H9 (cell line): ENCODE results near the gene FKTN. TPM values are rescaled to one million over a fixed set of nuclear protein-coding genes. Genes with fewer than 3 reads are reported as not detected.

Experiments used
- DNase-seq: peaks from one replicate; pipeline ENCODE4 v3.0.0-alpha.2; 2017
- H2AFZ ChIP-seq: one replicate; pipeline ENCODE4 v1.6.1; 2013; ENCODE audit warnings: mild to moderate bottlenecking, low read length, control low read depth, moderate library complexity
- H2AK5ac ChIP-seq: 2 replicates; pipeline ENCODE4 v1.6.1; 2013; ENCODE audit warnings: low read length, control low read depth, mixed read lengths; ENCODE audit not compliant: insufficient read length
- H2BK120ac ChIP-seq: one replicate; pipeline ENCODE4 v1.6.1; 2013; ENCODE audit warnings: low read depth, mild to moderate bottlenecking, low read length, control low read depth, inconsistent platforms; ENCODE audit not compliant: poor library complexity, severe bottlenecking
- H2BK12ac ChIP-seq: 2 replicates; pipeline ENCODE4 v1.6.1; 2013; ENCODE audit warnings: low read length, control low read depth, mixed read lengths, low read depth; ENCODE audit not compliant: insufficient read length
- H2BK15ac ChIP-seq: 2 replicates; pipeline ENCODE4 v1.6.1; 2013; ENCODE audit warnings: low read depth, low read length, control low read depth
- H2BK20ac ChIP-seq: one replicate; pipeline ENCODE4 v1.6.1; 2013; ENCODE audit warnings: low read depth, mild to moderate bottlenecking, low read length, control low read depth, inconsistent platforms; ENCODE audit not compliant: poor library complexity, severe bottlenecking
- H2BK5ac ChIP-seq: 2 replicates; pipeline ENCODE4 v1.6.1; 2013; ENCODE audit warnings: low read length, control low read depth, mixed read lengths; ENCODE audit not compliant: insufficient read length
- H3K14ac ChIP-seq: 2 replicates; pipeline ENCODE4 v1.6.1; 2013; ENCODE audit warnings: low read length, control low read depth; ENCODE audit not compliant: insufficient read depth
- H3K18ac ChIP-seq: 2 replicates; pipeline ENCODE4 v1.6.1; 2013; ENCODE audit warnings: low read depth, mild to moderate bottlenecking, mixed read lengths, low read length, control low read depth; ENCODE audit not compliant: insufficient read length
- H3K23ac ChIP-seq: 2 replicates; pipeline ENCODE4 v1.6.1; 2013; ENCODE audit warnings: low read length, control low read depth, mixed read lengths, low read depth; ENCODE audit not compliant: insufficient read length
- H3K23me2 ChIP-seq: 2 replicates; pipeline ENCODE4 v1.6.1; 2013; ENCODE audit warnings: low read depth, mild to moderate bottlenecking, mixed read lengths, low read length, control low read depth; ENCODE audit not compliant: insufficient read length, poor library complexity, severe bottlenecking
- H3K27ac ChIP-seq: 2 replicates; pipeline ENCODE4 v1.5.1; 2013; ENCODE audit warnings: low read length, control low read depth, mixed read lengths, low read depth; ENCODE audit not compliant: insufficient read length
- H3K27me3 ChIP-seq: 2 replicates; pipeline ENCODE4 v1.6.1; 2013; ENCODE audit warnings: low read length, control low read depth, inconsistent platforms; ENCODE audit not compliant: insufficient read depth
- H3K4ac ChIP-seq: 2 replicates; pipeline ENCODE4 v1.6.1; 2013; ENCODE audit warnings: low read depth, mild to moderate bottlenecking, control low read depth, inconsistent platforms, low read length, moderate library complexity
- H3K4me1 ChIP-seq: 2 replicates; pipeline ENCODE4 v1.6.1; 2013; ENCODE audit warnings: low read length, control low read depth, inconsistent platforms; ENCODE audit not compliant: insufficient read depth
- H3K4me2 ChIP-seq: 2 replicates; pipeline ENCODE4 v1.6.1; 2013; ENCODE audit warnings: low read length, control low read depth, mixed read lengths; ENCODE audit not compliant: insufficient read length, insufficient read depth
- H3K56ac ChIP-seq: 2 replicates; pipeline ENCODE4 v1.6.1; 2013; ENCODE audit warnings: low read depth, mild to moderate bottlenecking, mixed read lengths, low read length, control low read depth; ENCODE audit not compliant: insufficient read length
- H3K79me1 ChIP-seq: 2 replicates; pipeline ENCODE4 v1.6.1; 2013; ENCODE audit warnings: low read depth, mild to moderate bottlenecking, moderate library complexity, low read length, control low read depth, inconsistent platforms; ENCODE audit not compliant: insufficient read depth, poor library complexity, severe bottlenecking
- H3K79me2 ChIP-seq: 2 replicates; pipeline ENCODE4 v1.6.1; 2013; ENCODE audit warnings: low read length, control low read depth, inconsistent platforms; ENCODE audit not compliant: insufficient read depth
- H3K9ac ChIP-seq: 2 replicates; pipeline ENCODE4 v1.6.1; 2013; ENCODE audit warnings: low read length, control low read depth, mixed read lengths; ENCODE audit not compliant: insufficient read length; ENCODE audit errors: extremely low read depth
- H3K9me3 ChIP-seq: one replicate; pipeline ENCODE4 v1.6.1; 2013; ENCODE audit warnings: low read depth, low read length, inconsistent platforms; ENCODE audit not compliant: control insufficient read depth
- H3T11ph ChIP-seq: one replicate; pipeline ENCODE4 v1.6.1; 2013; ENCODE audit warnings: mild to moderate bottlenecking, low read length, control low read depth, inconsistent platforms
- H4K20me1 ChIP-seq: one replicate; pipeline ENCODE4 v1.6.1; 2013; ENCODE audit not compliant: control insufficient read depth, insufficient read length, insufficient read depth
- H4K5ac ChIP-seq: 2 replicates; pipeline ENCODE4 v1.6.1; 2013; ENCODE audit warnings: low read depth, mild to moderate bottlenecking, mixed read lengths, low read length, control low read depth; ENCODE audit not compliant: insufficient read length
- H4K8ac ChIP-seq: replicated peaks from 2 replicates; pipeline ENCODE4 v1.6.1; 2013; ENCODE audit warnings: low read length, control low read depth, mixed read lengths, low read depth; ENCODE audit not compliant: insufficient read length
- H4K91ac ChIP-seq: 2 replicates; pipeline ENCODE4 v1.6.1; 2013; ENCODE audit warnings: low read depth, mild to moderate bottlenecking, moderate library complexity, mixed read lengths, low read length, control low read depth; ENCODE audit not compliant: insufficient read length
- H3K27ac Mint-ChIP-seq, 3 experiments: 2 replicates in 2 of 3; 3 replicates in 1 of 3; pipeline ENCODE4 v1.8.0; 2020 to 2021; ENCODE audit warnings: mixed read lengths in 3 of 3, mild to moderate bottlenecking in 1 of 3, moderate library complexity in 1 of 3
- H3K27me3 Mint-ChIP-seq: 2 replicates; pipeline ENCODE4 v1.8.0; 2021; ENCODE audit warnings: low read depth, mild to moderate bottlenecking, moderate library complexity, mixed read lengths
- H3K36me3 Mint-ChIP-seq, 3 experiments: 2 replicates in 2 of 3; 3 replicates in 1 of 3; pipeline ENCODE4 v1.8.0; 2020 to 2021; ENCODE audit warnings: low read depth in 3 of 3, mixed read lengths in 3 of 3; ENCODE audit not compliant: insufficient read depth in 1 of 3
- H3K4me1 Mint-ChIP-seq, 2 experiments: 2 replicates each; pipeline ENCODE4 v1.8.0; 2020; ENCODE audit warnings: mixed read lengths in 2 of 2
- H3K4me3 Mint-ChIP-seq, 2 experiments: 2 replicates in 1 of 2; 3 replicates in 1 of 2; pipeline ENCODE4 v1.8.0; 2020 to 2021; ENCODE audit warnings: mild to moderate bottlenecking in 2 of 2, mixed read lengths in 2 of 2, moderate library complexity in 1 of 2
- H3K9me3 Mint-ChIP-seq, 2 experiments: 2 replicates in 1 of 2; 3 replicates in 1 of 2; pipeline ENCODE4 v1.8.0; 2020; ENCODE audit warnings: mild to moderate bottlenecking in 2 of 2, mixed read lengths in 2 of 2, moderate library complexity in 1 of 2
- WGBS: extraction: QIAGEN DNeasy Blood & Tissue Kit; methylation state at CpG from one replicate; pipeline ENCODE4 v1.1.7; 2013; ENCODE audit warnings: missing lambda C conversion rate, low lambda C conversion rate, mixed read lengths; ENCODE audit not compliant: insufficient read length; ENCODE audit errors: extremely low coverage; 5-methylcytosine and 5-hydroxymethylcytosine counted together
- total RNA-seq: library from RNA; stranded (reverse); gene quantifications from 2 replicates; pipeline ENCODE4 v1.2.1, GENCODE V29; 2021
- TF ChIP-seq, protein P1 (sequence below): fragments of 200-600 bp; sonication (generic); conservative IDR thresholded peaks from 3 replicates; pipeline ENCODE4 v1.8.0; 2021; ENCODE audit warnings: antibody characterized with exemption, mild to moderate bottlenecking

FKTN gene
- total RNA-seq, 1 experiment from 2014 or later, result 14.3 TPM

DNA sequence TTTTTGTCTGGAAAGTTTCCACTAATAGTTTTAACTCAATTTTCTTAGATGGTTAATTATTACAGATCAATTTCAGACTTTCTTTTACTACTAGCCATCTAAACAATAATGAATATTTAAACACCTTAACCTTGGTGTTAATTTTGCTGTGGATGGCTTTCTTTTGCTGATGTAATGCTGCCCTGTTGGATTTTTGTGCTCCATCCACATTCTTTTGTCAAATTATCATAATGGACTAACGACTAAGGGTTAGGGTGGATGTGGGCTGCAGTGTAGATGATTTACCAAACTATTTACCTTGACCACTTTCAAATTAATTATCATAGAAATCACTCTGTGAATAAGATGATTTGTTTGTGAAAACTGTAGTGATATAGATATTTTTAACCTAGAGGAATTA lies 120.8 kb downstream of the FKTN start:
- H3T11ph ChIP-seq, result no peak overlapping the region

More for the DNA sequence above, 120.8 kb downstream of the FKTN start:
- no peaks in the 10 kb centered on the region for H3K9me3 ChIP-seq
- no peak overlapping the region for H2BK12ac ChIP-seq
- H3K23me2 ChIP-seq, result no peaks in the 10 kb centered on the region
- H2AFZ ChIP-seq, result no peak overlapping the region
- H2AK5ac ChIP-seq, result no peak overlapping the region
- DNase-seq, result no peak
- H2BK5ac ChIP-seq, result no peak overlapping the region
- no CpG with 5 or more reads among the region's 1 CpG for WGBS
- H3K4me1 ChIP-seq, result no peaks in the 10 kb centered on the region
- no peak overlapping the region for H2BK120ac ChIP-seq
- H4K91ac ChIP-seq, result no peak overlapping the region
- no peaks in the 10 kb centered on the region for H3K79me1 ChIP-seq
- no peak overlapping the region for H3K4me2 ChIP-seq
- no peaks in the 10 kb centered on the region for H3K27me3 ChIP-seq
- H3K4me3 Mint-ChIP-seq, result no peak overlapping the region
- H3K9me3 Mint-ChIP-seq, result no peaks in the 10 kb centered on the region
- H3K56ac ChIP-seq, result no peak overlapping the region
- no peak overlapping the region for H3K27ac ChIP-seq
- TF ChIP-seq, protein P1, sequence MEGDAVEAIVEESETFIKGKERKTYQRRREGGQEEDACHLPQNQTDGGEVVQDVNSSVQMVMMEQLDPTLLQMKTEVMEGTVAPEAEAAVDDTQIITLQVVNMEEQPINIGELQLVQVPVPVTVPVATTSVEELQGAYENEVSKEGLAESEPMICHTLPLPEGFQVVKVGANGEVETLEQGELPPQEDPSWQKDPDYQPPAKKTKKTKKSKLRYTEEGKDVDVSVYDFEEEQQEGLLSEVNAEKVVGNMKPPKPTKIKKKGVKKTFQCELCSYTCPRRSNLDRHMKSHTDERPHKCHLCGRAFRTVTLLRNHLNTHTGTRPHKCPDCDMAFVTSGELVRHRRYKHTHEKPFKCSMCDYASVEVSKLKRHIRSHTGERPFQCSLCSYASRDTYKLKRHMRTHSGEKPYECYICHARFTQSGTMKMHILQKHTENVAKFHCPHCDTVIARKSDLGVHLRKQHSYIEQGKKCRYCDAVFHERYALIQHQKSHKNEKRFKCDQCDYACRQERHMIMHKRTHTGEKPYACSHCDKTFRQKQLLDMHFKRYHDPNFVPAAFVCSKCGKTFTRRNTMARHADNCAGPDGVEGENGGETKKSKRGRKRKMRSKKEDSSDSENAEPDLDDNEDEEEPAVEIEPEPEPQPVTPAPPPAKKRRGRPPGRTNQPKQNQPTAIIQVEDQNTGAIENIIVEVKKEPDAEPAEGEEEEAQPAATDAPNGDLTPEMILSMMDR, result no peak
- no peak overlapping the region for H3K14ac ChIP-seq
- H3K27me3 Mint-ChIP-seq, result no peaks in the 10 kb centered on the region
- H3K9ac ChIP-seq, result no peak overlapping the region
- H3K27ac Mint-ChIP-seq, result no peak overlapping the region
- H3K18ac ChIP-seq, result no peak overlapping the region
- no peaks in the 10 kb centered on the region for H3K79me2 ChIP-seq
- no peak overlapping the region for H2BK20ac ChIP-seq
- H4K8ac ChIP-seq, result no peak overlapping the region
- no peak overlapping the region for H3K23ac ChIP-seq
- no peak overlapping the region for H2BK15ac ChIP-seq
- H4K5ac ChIP-seq, result no peak overlapping the region
- no peaks in the 10 kb centered on the region for H3K36me3 Mint-ChIP-seq
- no peak overlapping the region for H3K4ac ChIP-seq
- H3K4me1 Mint-ChIP-seq, result peaks cover 29 to 56% of the 10 kb centered on the region in 2 experiments
- no peaks in the 10 kb centered on the region for H4K20me1 ChIP-seq
